SK-N-SH treated with all-trans-retinoic acid at 6 μM for 48 hours (cell line): ENCODE measurements around the gene RGS2.
A peak's percentile ranks its signal among the peaks of the same experiment; 100 is the strongest.

Source experiments
- ATAC-seq: fragments of 200-7000 bp; cut with Tn5 transposase; 3 replicates; pipeline ENCODE4 v1.9.1; 2020; ENCODE audit warnings: mild to moderate bottlenecking, moderate library complexity
- ARNTL ChIP-seq: fragments of 450-650 bp; formaldehyde crosslinking; IDR thresholded peaks from 2 replicates; pipeline ENCODE4 v1.5.0; 2020; ENCODE audit warnings: low read depth, mild to moderate bottlenecking, moderate library complexity, borderline replicate concordance
- CSDC2 ChIP-seq: fragments of 250-450 bp; sonication (Bioruptor Pico); IDR thresholded peaks from 2 replicates; pipeline ENCODE4 v1.5.0; 2020; ENCODE audit warnings: mild to moderate bottlenecking, moderate library complexity
- ESRRG ChIP-seq: fragments of 250-450 bp; sonication (Bioruptor Pico); IDR thresholded peaks from 2 replicates; pipeline ENCODE4 v1.6.1; 2021; ENCODE audit warnings: mild to moderate bottlenecking
- GLIS3 ChIP-seq: fragments of 250-450 bp; sonication (Bioruptor Pico); IDR thresholded peaks from 2 replicates; pipeline ENCODE4 v1.5.0; 2020; ENCODE audit warnings: mild to moderate bottlenecking, moderate library complexity
- ISL1 ChIP-seq: fragments of 250-450 bp; sonication (Bioruptor Pico); IDR thresholded peaks from 2 replicates; pipeline ENCODE4 v2.1.2; 2022; ENCODE audit warnings: mild to moderate bottlenecking, moderate library complexity
- OSR1 ChIP-seq: fragments of 250-450 bp; sonication (Bioruptor Pico); IDR thresholded peaks from 2 replicates; pipeline ENCODE4 v1.8.0; 2022; ENCODE audit warnings: moderate library complexity, mild to moderate bottlenecking, inconsistent platforms
- PPARA ChIP-seq: fragments of 250-450 bp; sonication (Bioruptor Pico); IDR thresholded peaks from 2 replicates; pipeline ENCODE4 v1.5.0; 2020; ENCODE audit warnings: mild to moderate bottlenecking, borderline replicate concordance
- RARB ChIP-seq: fragments of 250-450 bp; sonication (Bioruptor Pico); IDR thresholded peaks from 2 replicates; pipeline ENCODE4 v1.8.0; 2021; ENCODE audit warnings: mild to moderate bottlenecking, moderate library complexity
- SNAI2 ChIP-seq: fragments of 250-450 bp; sonication (Bioruptor Pico); IDR thresholded peaks from 2 replicates; pipeline ENCODE4 v1.5.0; 2020; ENCODE audit warnings: mild to moderate bottlenecking, moderate library complexity
- TCF4 ChIP-seq: fragments of 250-450 bp; sonication (Bioruptor Pico); IDR thresholded peaks from 2 replicates; pipeline ENCODE4 v1.8.0; 2021; ENCODE audit warnings: mild to moderate bottlenecking, moderate library complexity, borderline replicate concordance
- TOX ChIP-seq: fragments of 250-450 bp; sonication (Bioruptor Pico); IDR thresholded peaks from 2 replicates; pipeline ENCODE4 v1.8.0; 2021; ENCODE audit warnings: mild to moderate bottlenecking, moderate library complexity, borderline replicate concordance
- ZC3H10 ChIP-seq: fragments of 250-450 bp; sonication (Bioruptor Pico); IDR thresholded peaks from 2 replicates; pipeline ENCODE4 v1.5.1; 2021; ENCODE audit warnings: mild to moderate bottlenecking, moderate library complexity
- ZFP3 ChIP-seq: fragments of 250-450 bp; sonication (Bioruptor Pico); IDR thresholded peaks from 2 replicates; pipeline ENCODE4 v1.5.0; 2020; ENCODE audit warnings: mild to moderate bottlenecking, moderate library complexity
- ZNF70 ChIP-seq: fragments of 450-650 bp; formaldehyde crosslinking; IDR thresholded peaks from 2 replicates; pipeline ENCODE4 v1.5.0; 2020; ENCODE audit warnings: mild to moderate bottlenecking, moderate library complexity
- ZNF8 ChIP-seq: fragments of 450-650 bp; formaldehyde crosslinking; IDR thresholded peaks from 2 replicates; pipeline ENCODE4 v1.5.0; 2020; ENCODE audit warnings: mild to moderate bottlenecking, moderate library complexity
- TF ChIP-seq, protein P1 (sequence below): fragments of 250-450 bp; sonication (Bioruptor Pico); IDR thresholded peaks from 2 replicates; pipeline ENCODE4 v1.8.0; 2020; ENCODE audit warnings: mild to moderate bottlenecking, moderate library complexity, borderline replicate concordance
- TF ChIP-seq, protein P2 (sequence below): fragments of 250-450 bp; sonication (Bioruptor Pico); IDR thresholded peaks from 2 replicates; pipeline ENCODE4 v1.8.0; 2021; ENCODE audit warnings: low read depth, mild to moderate bottlenecking, moderate library complexity, borderline replicate concordance
- TF ChIP-seq, protein P3 (sequence below): fragments of 250-450 bp; sonication (Bioruptor Pico); IDR thresholded peaks from 2 replicates; pipeline ENCODE4 v1.5.1; 2020; ENCODE audit warnings: low read depth, mild to moderate bottlenecking, moderate library complexity
- TF ChIP-seq, protein P4 (sequence below): fragments of 250-450 bp; sonication (Bioruptor Pico); IDR thresholded peaks from 2 replicates; pipeline ENCODE4 v1.5.1; 2021; ENCODE audit warnings: mild to moderate bottlenecking, moderate library complexity
- TF ChIP-seq, protein P5 (sequence below): fragments of 250-450 bp; sonication (Bioruptor Pico); IDR thresholded peaks from 2 replicates; pipeline ENCODE4 v1.5.0; 2020; ENCODE audit warnings: mild to moderate bottlenecking, moderate library complexity

The RGS2 gene, protein sequence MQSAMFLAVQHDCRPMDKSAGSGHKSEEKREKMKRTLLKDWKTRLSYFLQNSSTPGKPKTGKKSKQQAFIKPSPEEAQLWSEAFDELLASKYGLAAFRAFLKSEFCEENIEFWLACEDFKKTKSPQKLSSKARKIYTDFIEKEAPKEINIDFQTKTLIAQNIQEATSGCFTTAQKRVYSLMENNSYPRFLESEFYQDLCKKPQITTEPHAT

DNA sequence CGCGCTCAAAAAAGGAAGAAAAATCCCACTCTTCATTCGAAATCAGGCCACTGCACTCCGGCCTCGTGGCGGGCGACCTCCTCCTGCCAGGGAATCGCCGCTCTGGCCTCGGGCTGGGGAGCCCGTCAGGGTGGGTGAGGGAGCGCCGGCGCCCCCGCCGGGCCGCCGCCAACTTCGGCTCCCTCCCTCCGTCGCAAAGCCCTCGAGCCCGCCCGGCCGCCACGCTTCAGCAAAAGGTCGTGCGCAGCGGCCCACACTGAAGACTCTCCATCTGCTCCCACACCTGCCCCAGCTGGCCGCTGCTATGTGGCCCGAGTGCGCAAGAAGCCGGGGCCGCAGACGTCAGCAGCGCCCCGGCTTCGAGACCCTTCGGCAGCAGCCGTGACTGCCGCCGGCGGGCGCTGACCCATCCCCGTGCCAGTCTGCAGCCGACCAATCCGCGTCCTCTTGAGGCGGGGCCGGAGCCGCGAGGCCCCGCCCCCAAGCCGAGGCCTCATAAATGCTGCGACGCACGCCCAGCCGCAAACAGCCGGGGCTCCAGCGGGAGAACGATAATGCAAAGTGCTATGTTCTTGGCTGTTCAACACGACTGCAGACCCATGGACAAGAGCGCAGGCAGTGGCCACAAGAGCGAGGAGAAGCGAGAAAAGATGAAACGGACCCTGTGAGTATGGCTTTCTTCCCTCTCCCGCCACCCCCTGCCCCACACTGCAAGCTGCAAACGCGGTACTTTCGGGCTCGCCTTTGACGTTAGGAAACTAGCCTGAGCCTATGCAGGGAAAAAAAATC lies at the start of gene RGS2:
Gene RGS2 (plus strand): TSS at position 522 of the 789 bp plus-strand sequence. CDS start 33 bp downstream, at position 555.
- ATAC-seq = peak; percentile 90
- TF ChIP-seq ISL1 (CRISPR knock-in tag) = no peak
- TF ChIP-seq, protein P1, sequence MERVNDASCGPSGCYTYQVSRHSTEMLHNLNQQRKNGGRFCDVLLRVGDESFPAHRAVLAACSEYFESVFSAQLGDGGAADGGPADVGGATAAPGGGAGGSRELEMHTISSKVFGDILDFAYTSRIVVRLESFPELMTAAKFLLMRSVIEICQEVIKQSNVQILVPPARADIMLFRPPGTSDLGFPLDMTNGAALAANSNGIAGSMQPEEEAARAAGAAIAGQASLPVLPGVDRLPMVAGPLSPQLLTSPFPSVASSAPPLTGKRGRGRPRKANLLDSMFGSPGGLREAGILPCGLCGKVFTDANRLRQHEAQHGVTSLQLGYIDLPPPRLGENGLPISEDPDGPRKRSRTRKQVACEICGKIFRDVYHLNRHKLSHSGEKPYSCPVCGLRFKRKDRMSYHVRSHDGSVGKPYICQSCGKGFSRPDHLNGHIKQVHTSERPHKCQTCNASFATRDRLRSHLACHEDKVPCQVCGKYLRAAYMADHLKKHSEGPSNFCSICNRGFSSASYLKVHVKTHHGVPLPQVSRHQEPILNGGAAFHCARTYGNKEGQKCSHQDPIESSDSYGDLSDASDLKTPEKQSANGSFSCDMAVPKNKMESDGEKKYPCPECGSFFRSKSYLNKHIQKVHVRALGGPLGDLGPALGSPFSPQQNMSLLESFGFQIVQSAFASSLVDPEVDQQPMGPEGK (CRISPR knock-in tag) = no peak; the same call in 1 of the 2 replicates
- TF ChIP-seq ZNF8 (CRISPR knock-in tag) = no peak
- peak; percentile 59; the same call in 1 of the 2 replicates for TF ChIP-seq ZC3H10 (CRISPR knock-in tag)
- TF ChIP-seq RARB = peak; percentile 82
- peak; percentile 84; the same call in 1 of the 2 replicates for TF ChIP-seq TOX
- no peak for TF ChIP-seq ESRRG

DNA sequence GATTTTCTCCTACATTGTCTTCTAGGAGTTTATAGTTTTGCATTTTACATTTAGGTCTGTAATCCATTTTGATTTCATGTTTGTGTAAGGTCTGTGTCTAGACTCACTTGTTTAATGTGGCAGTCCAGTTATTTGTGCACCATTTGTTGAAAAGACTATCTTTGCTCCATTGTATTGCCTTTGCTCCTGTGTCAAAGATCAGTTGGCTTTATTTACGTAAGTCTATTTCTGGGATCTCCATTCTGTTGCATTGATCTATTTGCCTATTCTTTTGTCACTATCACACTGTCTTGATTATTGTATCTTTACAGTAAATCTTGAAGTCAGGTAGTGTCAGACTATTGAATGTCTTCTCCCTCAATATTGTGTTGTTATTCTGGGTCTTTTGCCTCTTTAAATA lies 49.7 kb upstream of the RGS2 start:
- ATAC-seq = no peak
- no peak for TF ChIP-seq SNAI2
- no peak for TF ChIP-seq ARNTL (CRISPR knock-in tag)
- TF ChIP-seq ZNF8 (CRISPR knock-in tag) = no peak
- no peak for TF ChIP-seq ESRRG
- no peak for TF ChIP-seq PPARA (CRISPR knock-in tag)
- TF ChIP-seq, protein P2, sequence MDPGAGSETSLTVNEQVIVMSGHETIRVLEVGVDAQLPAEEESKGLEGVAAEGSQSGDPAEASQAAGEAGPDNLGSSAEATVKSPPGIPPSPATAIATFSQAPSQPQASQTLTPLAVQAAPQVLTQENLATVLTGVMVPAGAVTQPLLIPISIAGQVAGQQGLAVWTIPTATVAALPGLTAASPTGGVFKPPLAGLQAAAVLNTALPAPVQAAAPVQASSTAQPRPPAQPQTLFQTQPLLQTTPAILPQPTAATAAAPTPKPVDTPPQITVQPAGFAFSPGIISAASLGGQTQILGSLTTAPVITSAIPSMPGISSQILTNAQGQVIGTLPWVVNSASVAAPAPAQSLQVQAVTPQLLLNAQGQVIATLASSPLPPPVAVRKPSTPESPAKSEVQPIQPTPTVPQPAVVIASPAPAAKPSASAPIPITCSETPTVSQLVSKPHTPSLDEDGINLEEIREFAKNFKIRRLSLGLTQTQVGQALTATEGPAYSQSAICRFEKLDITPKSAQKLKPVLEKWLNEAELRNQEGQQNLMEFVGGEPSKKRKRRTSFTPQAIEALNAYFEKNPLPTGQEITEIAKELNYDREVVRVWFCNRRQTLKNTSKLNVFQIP = no peak
- TF ChIP-seq ZNF70 (CRISPR knock-in tag) = no peak
- TF ChIP-seq ZFP3 (CRISPR knock-in tag) = no peak
- no peak for TF ChIP-seq GLIS3 (CRISPR knock-in tag)
- TF ChIP-seq RARB = no peak
- TF ChIP-seq, protein P3, sequence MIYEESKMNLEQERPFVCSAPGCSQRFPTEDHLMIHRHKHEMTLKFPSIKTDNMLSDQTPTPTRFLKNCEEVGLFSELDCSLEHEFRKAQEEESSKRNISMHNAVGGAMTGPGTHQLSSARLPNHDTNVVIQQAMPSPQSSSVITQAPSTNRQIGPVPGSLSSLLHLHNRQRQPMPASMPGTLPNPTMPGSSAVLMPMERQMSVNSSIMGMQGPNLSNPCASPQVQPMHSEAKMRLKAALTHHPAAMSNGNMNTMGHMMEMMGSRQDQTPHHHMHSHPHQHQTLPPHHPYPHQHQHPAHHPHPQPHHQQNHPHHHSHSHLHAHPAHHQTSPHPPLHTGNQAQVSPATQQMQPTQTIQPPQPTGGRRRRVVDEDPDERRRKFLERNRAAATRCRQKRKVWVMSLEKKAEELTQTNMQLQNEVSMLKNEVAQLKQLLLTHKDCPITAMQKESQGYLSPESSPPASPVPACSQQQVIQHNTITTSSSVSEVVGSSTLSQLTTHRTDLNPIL (CRISPR knock-in tag) = no peak
- no peak for TF ChIP-seq ZC3H10 (CRISPR knock-in tag)
- no peak for TF ChIP-seq TCF4 (CRISPR knock-in tag)
- TF ChIP-seq, protein P4, sequence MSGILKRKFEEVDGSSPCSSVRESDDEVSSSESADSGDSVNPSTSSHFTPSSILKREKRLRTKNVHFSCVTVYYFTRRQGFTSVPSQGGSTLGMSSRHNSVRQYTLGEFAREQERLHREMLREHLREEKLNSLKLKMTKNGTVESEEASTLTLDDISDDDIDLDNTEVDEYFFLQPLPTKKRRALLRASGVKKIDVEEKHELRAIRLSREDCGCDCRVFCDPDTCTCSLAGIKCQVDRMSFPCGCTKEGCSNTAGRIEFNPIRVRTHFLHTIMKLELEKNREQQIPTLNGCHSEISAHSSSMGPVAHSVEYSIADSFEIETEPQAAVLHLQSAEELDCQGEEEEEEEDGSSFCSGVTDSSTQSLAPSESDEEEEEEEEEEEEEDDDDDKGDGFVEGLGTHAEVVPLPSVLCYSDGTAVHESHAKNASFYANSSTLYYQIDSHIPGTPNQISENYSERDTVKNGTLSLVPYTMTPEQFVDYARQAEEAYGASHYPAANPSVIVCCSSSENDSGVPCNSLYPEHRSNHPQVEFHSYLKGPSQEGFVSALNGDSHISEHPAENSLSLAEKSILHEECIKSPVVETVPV (CRISPR knock-in tag) = no peak
- TF ChIP-seq ISL1 (CRISPR knock-in tag) = no peak
- TF ChIP-seq, protein P1 (CRISPR knock-in tag) = no peak
- TF ChIP-seq, protein P5, sequence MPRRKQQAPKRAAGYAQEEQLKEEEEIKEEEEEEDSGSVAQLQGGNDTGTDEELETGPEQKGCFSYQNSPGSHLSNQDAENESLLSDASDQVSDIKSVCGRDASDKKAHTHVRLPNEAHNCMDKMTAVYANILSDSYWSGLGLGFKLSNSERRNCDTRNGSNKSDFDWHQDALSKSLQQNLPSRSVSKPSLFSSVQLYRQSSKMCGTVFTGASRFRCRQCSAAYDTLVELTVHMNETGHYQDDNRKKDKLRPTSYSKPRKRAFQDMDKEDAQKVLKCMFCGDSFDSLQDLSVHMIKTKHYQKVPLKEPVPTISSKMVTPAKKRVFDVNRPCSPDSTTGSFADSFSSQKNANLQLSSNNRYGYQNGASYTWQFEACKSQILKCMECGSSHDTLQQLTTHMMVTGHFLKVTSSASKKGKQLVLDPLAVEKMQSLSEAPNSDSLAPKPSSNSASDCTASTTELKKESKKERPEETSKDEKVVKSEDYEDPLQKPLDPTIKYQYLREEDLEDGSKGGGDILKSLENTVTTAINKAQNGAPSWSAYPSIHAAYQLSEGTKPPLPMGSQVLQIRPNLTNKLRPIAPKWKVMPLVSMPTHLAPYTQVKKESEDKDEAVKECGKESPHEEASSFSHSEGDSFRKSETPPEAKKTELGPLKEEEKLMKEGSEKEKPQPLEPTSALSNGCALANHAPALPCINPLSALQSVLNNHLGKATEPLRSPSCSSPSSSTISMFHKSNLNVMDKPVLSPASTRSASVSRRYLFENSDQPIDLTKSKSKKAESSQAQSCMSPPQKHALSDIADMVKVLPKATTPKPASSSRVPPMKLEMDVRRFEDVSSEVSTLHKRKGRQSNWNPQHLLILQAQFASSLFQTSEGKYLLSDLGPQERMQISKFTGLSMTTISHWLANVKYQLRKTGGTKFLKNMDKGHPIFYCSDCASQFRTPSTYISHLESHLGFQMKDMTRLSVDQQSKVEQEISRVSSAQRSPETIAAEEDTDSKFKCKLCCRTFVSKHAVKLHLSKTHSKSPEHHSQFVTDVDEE (CRISPR knock-in tag) = no peak
- no peak for TF ChIP-seq CSDC2 (CRISPR knock-in tag)
- TF ChIP-seq OSR1 (CRISPR knock-in tag) = no peak
- TF ChIP-seq TOX = no peak
